LoVo (cell line): ENCODE results near the gene BICD2.

Experiments
- DNase-seq: peaks from one replicate; pipeline ENCODE4 v3.0.0-alpha.2; 2016; ENCODE audit warnings: low spot score

The BICD2 gene

DNA sequence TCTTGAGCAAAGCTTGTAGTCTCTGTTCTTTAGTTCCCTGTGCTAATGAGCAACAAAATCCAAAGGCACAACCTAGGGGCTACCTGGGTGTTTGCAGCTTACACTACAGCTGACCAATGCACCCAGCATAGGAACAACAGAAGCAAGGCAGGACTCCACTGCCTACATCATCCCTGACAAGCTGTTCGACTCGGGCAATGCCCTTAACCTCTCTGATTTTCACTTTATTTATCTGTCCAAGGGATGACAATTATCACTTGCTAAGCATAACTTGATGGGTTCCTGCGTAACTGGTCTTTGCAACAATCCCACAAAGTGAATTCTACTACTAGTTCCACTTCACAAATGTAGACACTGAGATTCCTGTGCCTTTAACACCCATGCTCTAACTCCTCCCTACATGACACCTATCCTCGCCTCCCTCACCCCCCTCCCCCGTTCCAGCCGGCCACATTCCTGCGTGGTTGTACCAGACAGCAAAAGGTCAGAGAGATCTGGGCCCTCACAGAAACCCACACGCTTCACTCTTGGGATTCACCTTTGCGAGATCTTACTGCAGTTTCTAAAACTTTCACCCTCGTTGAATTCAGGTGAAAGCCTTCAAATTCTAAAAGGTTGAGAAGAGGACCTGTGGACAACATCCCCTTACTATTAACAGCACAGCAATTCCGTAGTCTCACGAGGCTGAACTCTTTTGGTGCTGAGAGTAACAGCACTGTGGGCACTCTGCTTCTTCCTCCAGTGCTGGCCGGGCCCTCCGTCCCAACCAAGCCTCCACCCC is 95.7 kb downstream of the BICD2 start:
- peak; percentile 22 for DNase-seq

DNA sequence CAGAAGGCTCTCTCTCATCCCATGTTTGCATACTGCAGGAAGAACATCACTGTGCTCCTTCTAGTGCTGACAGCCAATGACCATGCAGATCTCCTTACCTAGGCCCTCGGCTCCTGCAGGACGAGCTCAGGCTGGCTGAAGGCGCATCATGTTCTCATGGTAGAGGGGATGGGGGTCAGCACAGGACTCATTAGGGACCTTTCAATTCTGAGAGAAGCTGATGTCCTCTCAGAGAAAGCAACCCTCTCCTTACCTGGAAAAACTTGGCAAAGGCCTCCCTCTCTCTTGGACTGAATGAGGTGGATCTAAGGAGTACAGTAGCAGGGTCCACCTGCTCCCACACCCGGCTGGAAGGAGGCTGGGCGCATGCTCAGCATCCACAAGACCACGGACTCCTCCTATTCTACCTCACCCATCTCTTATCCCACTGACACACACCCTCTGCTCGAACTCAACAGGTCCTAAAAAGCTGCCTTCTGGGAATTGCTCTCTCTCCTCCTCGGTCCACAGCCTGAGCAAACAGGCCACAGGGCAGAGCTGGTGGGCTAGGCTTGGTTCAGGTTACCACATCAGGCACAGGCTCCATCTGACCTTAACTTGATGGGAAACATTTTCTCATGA is 97.6 kb downstream of the BICD2 start:
- no peak for DNase-seq

DNA sequence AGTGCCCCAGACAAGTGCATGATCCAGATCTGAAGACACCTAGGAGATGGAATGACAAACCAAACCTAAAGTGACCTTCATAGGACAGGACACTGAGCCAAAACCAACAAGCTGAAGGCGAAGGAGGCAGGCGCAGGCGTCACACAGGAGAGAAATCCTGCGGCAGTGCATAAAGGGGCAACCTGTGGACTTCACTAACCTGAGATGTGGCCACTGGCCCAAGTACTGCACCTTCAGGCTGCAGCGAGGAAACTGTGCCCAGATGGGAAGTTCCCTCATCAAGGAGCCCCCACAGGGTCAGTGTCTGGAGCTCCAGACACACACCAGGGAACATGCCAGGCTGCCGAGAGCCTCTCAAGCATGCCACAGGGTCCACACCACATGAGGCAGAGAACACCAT is 98.4 kb downstream of the BICD2 start:
- DNase-seq: no peak

DNA sequence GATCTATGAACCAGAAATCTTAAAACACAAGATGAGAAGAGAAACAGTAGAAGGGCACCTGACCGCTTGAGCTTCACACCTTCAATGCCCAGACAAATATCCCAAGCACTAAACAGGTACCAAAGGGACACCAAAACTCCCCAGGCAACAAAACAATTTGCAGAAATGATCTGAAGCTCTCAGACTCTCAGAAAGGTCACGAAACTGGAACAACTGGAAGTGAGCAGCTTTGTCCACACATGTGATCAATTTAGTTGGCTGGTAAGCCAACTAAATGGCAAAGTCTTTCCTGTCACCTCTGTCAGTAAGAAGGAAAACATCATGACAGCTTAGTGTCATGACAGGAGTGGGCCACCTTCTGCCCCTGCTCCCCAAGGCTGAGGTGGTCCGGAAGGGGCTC is 98.8 kb downstream of the BICD2 start:
- no peak for DNase-seq

DNA sequence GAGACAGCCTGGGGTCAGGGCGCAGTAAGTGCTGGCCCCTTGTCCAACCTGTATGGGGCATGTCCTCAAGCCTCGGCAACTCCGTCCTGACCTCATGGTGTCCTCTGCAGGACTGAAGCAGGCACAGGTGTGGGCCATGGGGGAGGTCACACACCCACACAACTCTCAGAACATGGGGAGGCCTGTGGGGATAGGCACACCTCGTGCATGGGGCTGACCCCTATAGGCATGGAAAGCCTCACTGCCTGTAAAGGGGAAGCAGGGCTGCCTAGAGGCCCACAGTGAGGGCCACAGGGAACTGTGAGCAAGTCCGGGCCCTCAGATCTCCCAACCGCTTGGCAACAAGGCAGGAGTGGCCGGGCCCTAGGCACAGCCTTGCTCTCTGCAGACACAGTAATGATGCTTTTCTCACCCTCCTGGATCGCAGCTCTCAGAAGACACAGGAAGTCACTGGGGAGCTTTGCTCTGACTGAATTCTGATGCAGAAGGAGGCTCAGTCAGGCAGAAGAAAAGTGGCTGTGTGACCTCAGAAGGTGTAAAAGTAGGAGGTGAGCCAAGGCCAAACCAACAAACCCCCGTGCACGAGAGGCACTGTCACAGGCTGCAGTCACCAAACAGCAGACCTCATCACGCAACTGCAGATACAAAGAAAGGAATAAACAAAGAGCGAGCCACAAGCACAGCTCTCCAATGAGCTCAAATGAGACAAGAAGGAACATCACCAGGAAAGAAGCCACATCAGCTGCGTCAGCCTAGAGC is 100.1 kb downstream of the BICD2 start:
- DNase-seq: no peak

DNA sequence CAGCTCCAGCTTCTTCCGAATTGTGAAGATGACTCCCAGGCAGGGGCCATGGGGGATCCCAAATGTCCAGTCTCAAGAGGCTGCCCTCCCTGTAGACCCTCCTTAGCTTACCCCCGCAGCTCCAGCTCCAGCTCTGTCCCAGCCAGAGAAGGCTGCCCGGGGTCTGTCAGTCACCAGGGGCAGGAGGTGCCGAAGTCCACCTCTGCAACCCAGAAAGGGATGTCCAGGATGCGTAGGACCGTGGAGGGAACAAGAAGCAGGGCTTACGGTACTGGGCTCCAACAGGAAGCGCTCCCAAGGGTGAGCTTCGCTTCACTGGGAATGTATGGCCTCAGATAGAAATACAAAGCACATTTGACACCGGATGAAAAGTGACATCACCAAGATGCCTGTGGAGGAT is 100.7 kb downstream of the BICD2 start:
- DNase-seq: no peak

DNA sequence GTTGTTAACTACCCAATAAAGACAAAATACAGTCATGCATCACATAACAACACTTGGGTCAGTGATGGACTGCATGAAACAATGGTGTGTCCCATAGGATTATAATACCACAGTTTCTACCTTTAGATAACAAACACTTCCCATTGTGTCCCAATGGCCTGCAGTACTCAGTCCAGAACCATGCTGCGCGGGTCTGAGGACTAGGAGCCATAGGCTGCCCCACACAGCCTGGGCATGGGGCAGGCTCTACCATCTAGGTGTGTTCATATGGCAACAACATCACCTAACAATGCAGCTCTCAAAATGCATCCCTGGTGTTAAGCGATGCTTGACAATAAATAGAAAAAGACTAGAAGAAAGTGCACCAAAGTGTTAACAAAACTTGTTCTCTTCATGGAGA is 101.5 kb downstream of the BICD2 start:
- DNase-seq: no peak

DNA sequence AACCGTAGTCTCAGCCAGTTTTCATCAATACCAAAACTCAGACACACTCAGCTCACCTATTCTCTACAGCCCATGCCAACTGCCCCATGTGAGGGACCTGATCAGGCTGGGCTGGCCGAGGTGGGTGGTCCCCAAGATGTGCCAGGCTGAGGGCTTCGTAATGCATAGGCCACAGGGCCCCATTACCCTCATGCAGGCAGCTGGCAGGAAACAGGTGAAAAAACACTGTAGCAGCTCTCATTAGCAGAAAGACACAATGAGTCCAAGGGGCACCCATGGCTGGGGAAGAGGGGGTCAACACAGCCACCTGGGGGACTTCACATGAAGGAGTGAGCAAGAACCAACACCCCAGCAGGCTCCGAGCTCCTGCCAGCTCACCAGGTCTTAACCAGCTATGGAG is 102.9 kb downstream of the BICD2 start:
- no peak for DNase-seq
